Esophagus muscularis mucosa (tissue), 3 donors: Measurements from ENCODE around the gene UBE2G1.
A peak's percentile ranks its signal among the peaks of the same experiment; 100 is the strongest.

Experiments used
- POLR2A ChIP-seq: fragments of 450-650 bp; IDR thresholded peaks from one replicate; pipeline ENCODE4 v1.6.1; 2017; ENCODE audit warnings: antibody characterized with exemption, moderate library complexity, mild to moderate bottlenecking, low read depth
- POLR2AphosphoS5 ChIP-seq, 2 donors: sonication (generic); formaldehyde crosslinking; IDR thresholded peaks; one replicate each; pipeline ENCODE4 v1.6.1; 2017; ENCODE audit warnings: antibody characterized with exemption in 2 of 2
- TF ChIP-seq, protein P1 (sequence below), 3 experiments: fragments of 200-600 bp in 2 of 3; fragments of 450-650 bp in 1 of 3; sonication (generic) in 2 of 3; IDR thresholded peaks; one replicate each; pipeline ENCODE4 v1.5.1; 2017 to 2019; ENCODE audit warnings: antibody characterized with exemption in 3 of 3, mild to moderate bottlenecking in 2 of 3, moderate library complexity in 1 of 3

GRCh38 chr17:4233668-4234258, 132.7 kb downstream of the UBE2G1 start:
- TF ChIP-seq, protein P1, sequence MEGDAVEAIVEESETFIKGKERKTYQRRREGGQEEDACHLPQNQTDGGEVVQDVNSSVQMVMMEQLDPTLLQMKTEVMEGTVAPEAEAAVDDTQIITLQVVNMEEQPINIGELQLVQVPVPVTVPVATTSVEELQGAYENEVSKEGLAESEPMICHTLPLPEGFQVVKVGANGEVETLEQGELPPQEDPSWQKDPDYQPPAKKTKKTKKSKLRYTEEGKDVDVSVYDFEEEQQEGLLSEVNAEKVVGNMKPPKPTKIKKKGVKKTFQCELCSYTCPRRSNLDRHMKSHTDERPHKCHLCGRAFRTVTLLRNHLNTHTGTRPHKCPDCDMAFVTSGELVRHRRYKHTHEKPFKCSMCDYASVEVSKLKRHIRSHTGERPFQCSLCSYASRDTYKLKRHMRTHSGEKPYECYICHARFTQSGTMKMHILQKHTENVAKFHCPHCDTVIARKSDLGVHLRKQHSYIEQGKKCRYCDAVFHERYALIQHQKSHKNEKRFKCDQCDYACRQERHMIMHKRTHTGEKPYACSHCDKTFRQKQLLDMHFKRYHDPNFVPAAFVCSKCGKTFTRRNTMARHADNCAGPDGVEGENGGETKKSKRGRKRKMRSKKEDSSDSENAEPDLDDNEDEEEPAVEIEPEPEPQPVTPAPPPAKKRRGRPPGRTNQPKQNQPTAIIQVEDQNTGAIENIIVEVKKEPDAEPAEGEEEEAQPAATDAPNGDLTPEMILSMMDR (IDR thresholded peaks at IDR 0.05), result peak in 1 of 3 experiments; percentile 7
- TF ChIP-seq POLR2AphosphoS5 (IDR thresholded peaks at IDR 0.05), result peak; percentile 65 to 66
- no peak for TF ChIP-seq POLR2A
